Endothelial cell (in vitro differentiated cells): ENCODE measurements around the gene TLCD3B. TPM values are rescaled to one million over a fixed set of nuclear protein-coding genes. Genes with fewer than 3 reads are reported as not detected.

Experiments used
- DNase-seq: peaks from one replicate; pipeline ENCODE4 v3.0.0; 2021; ENCODE audit warnings: low spot score
- H3K27ac Mint-ChIP-seq: one replicate; pipeline ENCODE4 v1.8.0; 2021; ENCODE audit warnings: mixed read lengths, inconsistent platforms; ENCODE audit not compliant: unreplicated experiment
- H3K27me3 Mint-ChIP-seq: one replicate; pipeline ENCODE4 v1.8.0; 2021; ENCODE audit warnings: mild to moderate bottlenecking, moderate library complexity, mixed read lengths, inconsistent platforms; ENCODE audit not compliant: unreplicated experiment
- H3K36me3 Mint-ChIP-seq: one replicate; pipeline ENCODE4 v1.8.0; 2021; ENCODE audit warnings: mild to moderate bottlenecking, low read depth, mixed read lengths, inconsistent platforms; ENCODE audit not compliant: unreplicated experiment
- H3K4me1 Mint-ChIP-seq: one replicate; pipeline ENCODE4 v1.8.0; 2021; ENCODE audit warnings: mild to moderate bottlenecking, mixed read lengths, inconsistent platforms; ENCODE audit not compliant: unreplicated experiment
- H3K4me3 Mint-ChIP-seq: one replicate; pipeline ENCODE4 v1.8.0; 2021; ENCODE audit warnings: mild to moderate bottlenecking, mixed read lengths, inconsistent platforms; ENCODE audit not compliant: unreplicated experiment
- H3K9me3 Mint-ChIP-seq: one replicate; pipeline ENCODE4 v1.8.0; 2021; ENCODE audit warnings: mixed read lengths, inconsistent platforms; ENCODE audit not compliant: unreplicated experiment
- total RNA-seq: library from RNA; stranded (reverse); fragmentation: NEBNext Ultra II Directional; extraction: Animal tissue kit (Norgen Biotek cat#: 25700); gene quantifications from one replicate; pipeline ENCODE4 v1.2.1, GENCODE V29; 2021; ENCODE audit not compliant: unreplicated experiment
- TF ChIP-seq, protein P1 (sequence below): fragments of 200-600 bp; sonication (generic); IDR thresholded peaks from one replicate; pipeline ENCODE4 v1.5.0; 2021; ENCODE audit warnings: antibody characterized with exemption; ENCODE audit not compliant: unreplicated experiment

Gene TLCD3B
- total RNA-seq, 1 donor from 2014 or later = 1.4 TPM

DNA sequence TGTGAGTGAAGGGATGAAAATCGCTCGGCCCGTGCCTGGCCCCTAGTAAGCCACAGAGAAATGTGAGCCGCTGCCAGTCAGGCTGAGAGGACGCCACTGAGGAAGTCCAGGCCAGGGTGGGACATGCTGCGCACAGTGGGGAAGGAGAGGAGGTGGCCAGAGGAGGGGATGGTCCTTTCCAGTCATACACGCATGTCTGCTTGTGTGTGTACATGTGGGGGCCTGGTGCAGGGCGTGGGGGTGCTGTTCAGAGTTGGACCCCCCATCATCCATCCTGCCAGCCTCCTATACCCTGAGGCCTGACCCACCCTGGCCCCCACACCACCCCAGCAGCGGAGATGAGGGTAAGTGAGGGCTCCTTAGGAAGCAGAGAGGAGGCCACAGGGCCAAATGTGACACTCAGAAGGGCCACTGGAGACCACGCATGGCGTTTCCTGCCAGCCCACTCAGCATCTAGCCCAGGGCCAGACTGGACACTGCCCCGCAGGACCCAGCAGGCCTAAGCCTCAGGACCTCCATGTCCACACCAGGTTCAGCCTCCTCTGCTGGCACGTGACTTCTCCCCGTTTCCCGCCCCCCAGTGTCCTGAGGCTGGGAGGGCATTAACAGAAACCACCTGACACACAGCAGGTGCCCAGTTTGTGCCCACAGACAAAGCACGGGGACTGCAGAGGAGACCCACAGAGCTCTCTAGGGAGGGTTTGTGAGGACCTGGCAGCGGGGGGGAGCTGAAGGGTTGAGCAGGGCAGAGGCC lies 27.2 kb downstream of the TLCD3B start:
- H3K27ac Mint-ChIP-seq = peak overlapping the region; percentile 77
- no peak for DNase-seq
- no peak overlapping the region for H3K4me3 Mint-ChIP-seq

DNA sequence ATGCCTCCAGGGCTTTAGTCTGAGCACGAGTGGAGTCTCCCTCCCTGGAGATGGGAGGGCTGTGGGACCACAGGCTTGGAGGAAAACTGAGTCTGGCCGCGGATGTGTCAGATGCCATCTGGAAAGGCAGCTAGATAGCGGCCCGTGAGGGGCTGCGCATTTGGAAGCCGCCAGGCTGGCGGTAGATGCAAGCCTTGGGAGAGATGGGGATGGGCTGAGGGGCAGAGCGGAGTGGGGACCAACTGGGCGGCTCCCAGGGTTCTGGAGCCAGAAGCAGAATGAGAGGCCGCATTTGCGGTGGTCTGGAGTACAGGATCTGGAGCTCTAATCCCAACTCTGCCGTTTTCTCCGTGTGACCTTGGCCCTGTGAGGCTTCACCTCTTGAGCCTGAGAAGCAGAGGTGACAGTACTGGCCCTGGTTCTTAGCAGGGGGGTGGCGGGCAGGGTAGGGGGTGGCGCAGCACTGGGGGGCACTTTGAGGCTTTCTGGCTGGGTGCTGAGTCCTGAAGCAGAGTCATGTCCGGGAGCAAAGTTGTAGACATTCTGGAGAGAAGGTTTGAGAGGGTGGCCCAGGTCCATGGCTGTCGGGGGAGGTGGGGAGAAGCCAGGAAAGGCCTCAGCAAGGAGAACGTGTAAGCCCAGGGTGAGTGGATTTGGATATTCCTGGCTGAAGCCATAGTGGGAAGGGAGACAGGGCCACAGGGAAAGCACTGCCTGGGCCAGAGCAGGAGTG lies 28.3 kb downstream of the TLCD3B start:
- Mint-ChIP-seq H3K9me3 (no peaks in the 10 kb centered on the region), H3K4me1 (peaks cover 20% of the 10 kb centered on the region), H3K4me3 (peak overlapping the region; percentile 47), H3K27ac (no peak overlapping the region), H3K36me3 (peaks cover 27% of the 10 kb centered on the region), H3K27me3 (peaks cover 29% of the 10 kb centered on the region)
- TF ChIP-seq, protein P1, sequence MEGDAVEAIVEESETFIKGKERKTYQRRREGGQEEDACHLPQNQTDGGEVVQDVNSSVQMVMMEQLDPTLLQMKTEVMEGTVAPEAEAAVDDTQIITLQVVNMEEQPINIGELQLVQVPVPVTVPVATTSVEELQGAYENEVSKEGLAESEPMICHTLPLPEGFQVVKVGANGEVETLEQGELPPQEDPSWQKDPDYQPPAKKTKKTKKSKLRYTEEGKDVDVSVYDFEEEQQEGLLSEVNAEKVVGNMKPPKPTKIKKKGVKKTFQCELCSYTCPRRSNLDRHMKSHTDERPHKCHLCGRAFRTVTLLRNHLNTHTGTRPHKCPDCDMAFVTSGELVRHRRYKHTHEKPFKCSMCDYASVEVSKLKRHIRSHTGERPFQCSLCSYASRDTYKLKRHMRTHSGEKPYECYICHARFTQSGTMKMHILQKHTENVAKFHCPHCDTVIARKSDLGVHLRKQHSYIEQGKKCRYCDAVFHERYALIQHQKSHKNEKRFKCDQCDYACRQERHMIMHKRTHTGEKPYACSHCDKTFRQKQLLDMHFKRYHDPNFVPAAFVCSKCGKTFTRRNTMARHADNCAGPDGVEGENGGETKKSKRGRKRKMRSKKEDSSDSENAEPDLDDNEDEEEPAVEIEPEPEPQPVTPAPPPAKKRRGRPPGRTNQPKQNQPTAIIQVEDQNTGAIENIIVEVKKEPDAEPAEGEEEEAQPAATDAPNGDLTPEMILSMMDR = no peak
- DNase-seq = no peak

More for the DNA sequence above, 27.2 kb downstream of the TLCD3B start:
- peaks cover 24% of the 10 kb centered on the region for H3K27me3 Mint-ChIP-seq
- peaks cover 21% of the 10 kb centered on the region for H3K36me3 Mint-ChIP-seq
- H3K4me1 Mint-ChIP-seq = peaks cover 17% of the 10 kb centered on the region
- H3K9me3 Mint-ChIP-seq = no peaks in the 10 kb centered on the region
- TF ChIP-seq, protein P1 = no peak

DNA sequence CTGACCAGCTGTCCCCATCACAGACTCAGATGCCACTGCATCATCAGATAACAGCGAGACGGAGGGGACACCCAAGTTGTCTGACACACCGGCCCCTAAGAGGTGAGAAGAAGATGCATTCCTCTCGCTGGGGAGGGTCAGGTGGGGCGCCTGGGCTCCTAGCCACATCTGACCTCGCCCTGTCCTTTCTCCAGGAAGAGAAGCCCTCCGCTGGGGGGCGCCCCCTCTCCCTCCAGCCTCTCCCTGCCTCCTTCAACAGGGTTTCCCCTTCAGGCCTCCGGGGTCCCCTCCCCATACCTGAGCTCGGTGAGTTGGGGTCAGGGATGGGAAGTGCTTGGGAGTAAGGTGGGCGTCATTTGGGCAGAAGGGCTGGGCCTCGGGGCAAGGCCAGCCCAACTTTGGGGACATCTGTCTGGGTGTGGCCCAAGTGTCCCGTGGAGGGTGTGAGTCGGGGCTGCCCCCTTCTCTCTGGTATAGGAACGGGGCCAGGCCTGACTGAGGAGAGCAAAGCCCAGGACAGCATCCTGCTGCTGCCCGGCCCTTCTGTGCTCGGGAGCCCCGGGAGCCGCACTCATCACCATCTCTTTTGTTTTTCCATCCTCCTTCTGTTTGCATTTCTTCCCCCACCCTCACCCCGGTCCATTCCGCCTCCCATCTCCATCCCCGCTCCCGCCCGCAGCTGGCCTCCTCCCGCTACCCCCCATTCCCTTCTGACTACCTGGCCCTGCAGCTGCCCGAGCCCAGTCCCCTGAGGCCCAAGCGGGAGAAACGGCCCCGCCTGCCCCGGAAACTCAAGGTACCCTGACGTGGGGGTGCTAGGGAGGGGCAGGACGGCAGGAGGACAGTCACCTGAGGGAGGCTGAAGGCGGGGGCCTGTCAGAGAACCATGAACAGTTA lies 30.1 kb downstream of the TLCD3B start:
- peaks cover 28% of the 10 kb centered on the region for H3K4me1 Mint-ChIP-seq
- H3K9me3 Mint-ChIP-seq = no peaks in the 10 kb centered on the region
- DNase-seq = no peak
- TF ChIP-seq, protein P1 = no peak
- no peak overlapping the region for H3K27ac Mint-ChIP-seq
- H3K4me3 Mint-ChIP-seq = no peak overlapping the region
- peaks cover 37% of the 10 kb centered on the region for H3K27me3 Mint-ChIP-seq
- peaks cover 31% of the 10 kb centered on the region for H3K36me3 Mint-ChIP-seq

DNA sequence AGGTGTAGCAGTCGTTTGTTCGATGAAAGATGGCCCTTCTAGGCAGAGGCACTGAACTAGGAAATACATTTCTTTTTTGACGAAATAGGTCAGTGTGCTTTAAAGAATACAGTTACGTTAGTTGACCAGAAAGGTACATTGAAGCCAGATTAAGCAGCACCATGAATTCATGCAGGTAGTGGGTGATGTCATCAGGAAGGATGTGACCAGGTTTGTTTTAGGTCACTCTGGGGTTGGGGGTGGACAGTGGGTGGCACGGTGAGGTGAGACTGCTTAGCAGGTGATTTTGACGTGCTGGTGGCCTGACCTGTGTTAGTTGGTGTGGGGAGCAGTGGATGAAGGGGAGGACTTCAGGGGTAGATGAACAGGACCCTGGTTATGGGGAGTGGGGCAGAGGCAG lies 31.5 kb downstream of the TLCD3B start:
- TF ChIP-seq, protein P1 = no peak
- Mint-ChIP-seq H3K4me3 (peak overlapping the region; percentile 65), H3K36me3 (peaks cover 32% of the 10 kb centered on the region), H3K4me1 (peaks cover 32% of the 10 kb centered on the region), H3K27ac (peak overlapping the region; percentile 62), H3K9me3 (no peaks in the 10 kb centered on the region), H3K27me3 (peaks cover 42% of the 10 kb centered on the region)
- DNase-seq = no peak
